HG03575 (cell line): ENCODE measurements around the gene OTUD3.
"Not testable (repeated sequence)": the region's sequence is repeated elsewhere in the genome, so short reads cannot be mapped to it uniquely, and the experiment has no call there.

Experiments used
- ATAC-seq: cut with Tn5 transposase; IDR thresholded peaks from one replicate; pipeline ENCODE4 v1.9.1; 2021; ENCODE audit not compliant: unreplicated experiment, insufficient number of reproducible peaks, low FRiP score; ENCODE audit errors: extremely low read depth

The OTUD3 gene, protein sequence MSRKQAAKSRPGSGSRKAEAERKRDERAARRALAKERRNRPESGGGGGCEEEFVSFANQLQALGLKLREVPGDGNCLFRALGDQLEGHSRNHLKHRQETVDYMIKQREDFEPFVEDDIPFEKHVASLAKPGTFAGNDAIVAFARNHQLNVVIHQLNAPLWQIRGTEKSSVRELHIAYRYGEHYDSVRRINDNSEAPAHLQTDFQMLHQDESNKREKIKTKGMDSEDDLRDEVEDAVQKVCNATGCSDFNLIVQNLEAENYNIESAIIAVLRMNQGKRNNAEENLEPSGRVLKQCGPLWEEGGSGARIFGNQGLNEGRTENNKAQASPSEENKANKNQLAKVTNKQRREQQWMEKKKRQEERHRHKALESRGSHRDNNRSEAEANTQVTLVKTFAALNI

DNA sequence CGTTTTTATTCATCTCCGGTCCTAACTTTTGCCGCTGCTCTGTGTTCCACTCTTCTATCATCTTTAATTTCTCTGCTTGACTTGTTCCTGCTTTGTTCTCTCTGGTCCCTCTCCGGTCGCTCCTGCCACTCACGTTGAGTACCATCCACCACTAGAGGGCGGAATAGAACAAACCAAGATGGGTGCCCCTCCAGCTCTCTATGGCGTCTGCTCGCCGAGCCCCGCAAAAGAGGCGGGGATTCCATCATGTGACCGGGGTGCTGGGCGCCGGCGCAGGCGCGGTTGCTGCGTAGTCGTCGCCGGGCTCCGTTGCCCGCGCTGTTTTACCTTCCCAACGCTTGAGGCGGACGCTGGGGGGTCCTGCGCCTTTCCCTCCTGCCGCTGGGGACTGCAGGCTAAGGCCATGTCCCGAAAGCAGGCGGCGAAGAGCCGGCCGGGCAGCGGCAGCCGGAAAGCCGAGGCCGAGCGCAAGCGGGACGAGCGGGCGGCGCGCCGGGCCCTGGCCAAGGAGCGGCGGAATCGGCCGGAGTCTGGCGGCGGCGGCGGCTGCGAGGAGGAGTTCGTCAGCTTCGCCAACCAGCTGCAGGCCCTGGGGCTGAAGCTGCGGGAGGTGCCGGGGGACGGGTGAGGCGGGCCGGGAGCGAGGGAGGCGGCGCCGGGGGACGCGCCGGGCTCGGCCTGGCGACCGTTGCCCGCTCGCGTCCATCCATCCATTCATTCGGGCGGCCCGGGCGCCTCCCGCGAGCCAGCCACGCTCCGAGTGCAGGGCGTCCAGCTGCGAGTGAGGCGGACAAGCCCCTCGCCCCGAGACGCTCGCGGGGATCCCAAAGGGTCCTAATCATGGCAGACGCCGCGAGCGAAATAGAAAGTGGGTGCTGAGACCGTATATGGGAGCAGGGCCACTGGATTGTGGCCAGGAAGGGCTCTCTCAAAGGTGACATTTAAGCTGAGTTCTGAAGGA, at the start of gene OTUD3:
OTUD3 (plus strand) TSS at position 285 of the 961 bp plus-strand sequence; CDS start at position 404, 119 bp downstream.
- peak; percentile 60 for ATAC-seq

DNA sequence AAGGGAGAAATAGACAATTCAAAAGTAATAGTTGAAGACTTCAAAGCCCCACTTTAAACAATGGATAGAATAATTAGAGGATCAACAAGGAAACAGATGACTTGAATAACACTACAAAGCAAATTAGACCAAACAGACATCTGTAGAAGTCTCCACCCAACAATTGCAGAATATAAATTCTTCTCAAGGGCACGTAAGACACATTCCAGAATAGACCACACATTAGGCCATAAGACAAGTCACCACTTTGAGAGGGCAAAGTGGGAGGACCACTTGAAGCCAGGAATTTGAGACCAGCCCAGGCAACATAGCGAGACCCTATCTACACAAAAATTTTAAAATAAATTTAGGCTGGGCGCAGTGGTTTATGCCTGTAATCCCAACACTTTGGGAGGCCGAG, 46.6 kb upstream of the OTUD3 start:
- ATAC-seq, result no peak

DNA sequence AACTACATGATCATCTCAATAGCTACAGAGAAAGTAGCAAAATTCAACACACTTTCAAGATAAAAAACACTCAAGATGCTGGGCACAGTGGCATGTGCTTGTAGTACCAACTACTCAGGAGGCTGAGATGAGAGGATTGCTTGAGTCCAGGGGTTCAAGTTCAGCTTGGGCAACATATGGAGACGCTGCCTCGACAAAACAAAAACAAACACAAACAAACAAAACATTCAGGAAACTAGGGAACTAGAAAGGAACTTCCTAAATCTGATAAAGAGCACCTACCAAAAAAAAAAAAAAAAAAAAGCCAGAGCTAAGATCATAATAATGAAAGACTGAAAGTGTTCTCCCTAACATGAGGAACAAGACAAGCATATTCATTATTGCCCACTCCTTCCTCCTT, 44.3 kb upstream of the OTUD3 start:
- ATAC-seq, result no peak

DNA sequence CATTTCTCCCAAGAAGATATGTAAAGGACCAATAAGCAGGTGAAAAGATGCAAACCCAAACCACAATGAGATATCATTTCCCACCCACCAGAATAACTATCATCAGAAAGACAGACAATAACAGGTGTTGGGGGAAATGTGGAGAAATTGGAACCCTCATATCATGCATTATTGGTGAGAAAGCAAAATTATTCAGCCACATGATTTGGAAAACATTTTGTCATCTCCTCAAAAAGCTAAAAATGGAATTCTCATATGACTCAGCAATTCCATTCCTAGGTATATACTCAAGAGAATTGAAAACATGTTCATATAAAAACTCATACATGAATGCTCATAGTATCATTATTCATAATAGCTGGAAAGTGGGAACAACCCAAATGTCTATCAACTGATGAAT, 42.0 kb upstream of the OTUD3 start:
- no peak for ATAC-seq

DNA sequence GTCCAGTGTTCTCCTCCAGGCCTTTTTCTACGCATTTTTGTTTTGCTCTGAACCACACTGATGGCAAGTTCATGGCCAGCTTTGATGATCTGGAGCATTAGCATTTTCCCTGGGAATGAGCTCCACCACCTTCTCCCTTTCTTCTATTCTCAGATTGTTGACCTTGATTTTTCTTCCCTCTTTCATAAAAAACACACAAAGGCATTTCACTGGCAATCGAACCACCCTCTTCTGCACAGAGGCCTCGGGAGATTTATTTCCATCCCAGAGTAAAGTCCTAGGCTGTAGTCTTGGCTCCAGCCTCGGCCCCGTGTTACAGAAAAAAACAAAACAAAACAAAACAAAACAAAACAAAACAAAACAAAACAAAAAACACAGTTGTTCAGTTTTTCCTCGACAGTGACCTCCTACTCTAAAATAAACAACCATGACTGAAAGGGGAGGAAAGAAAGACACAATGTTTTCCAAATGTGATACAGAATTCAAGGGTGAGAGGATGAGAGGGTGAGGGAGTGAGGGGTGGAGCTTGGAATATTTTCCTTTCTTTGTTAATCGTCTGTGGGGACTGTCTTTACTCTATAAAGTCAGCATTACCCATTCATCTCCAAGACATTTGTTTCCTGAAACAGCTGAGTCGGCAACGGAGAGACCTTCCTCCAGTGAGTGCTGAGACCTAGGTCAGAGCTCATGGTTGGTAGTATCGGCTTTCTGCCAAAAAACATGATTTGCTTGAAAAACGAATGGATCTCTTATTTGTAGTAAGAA, 37.3 kb upstream of the OTUD3 start:
- ATAC-seq, result no peak

DNA sequence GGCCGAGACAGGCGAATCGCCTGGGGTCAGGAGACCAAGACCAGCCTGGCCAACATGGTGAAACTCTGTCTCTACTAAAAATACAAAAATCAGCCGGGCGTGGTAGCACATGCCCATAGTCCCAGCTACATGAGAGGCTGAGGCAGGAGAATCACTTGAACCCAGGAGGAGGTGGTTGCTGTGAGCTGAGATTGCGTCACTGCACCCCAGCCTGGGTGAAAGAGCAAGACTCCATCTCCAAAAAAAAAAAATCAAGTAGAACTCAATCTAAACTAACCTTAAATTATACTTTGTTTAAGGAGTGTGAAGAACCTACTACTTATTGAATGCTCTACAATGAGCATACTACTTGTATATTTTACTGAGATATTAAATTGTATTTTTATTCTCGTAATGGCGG, 36.6 kb upstream of the OTUD3 start:
- no peak for ATAC-seq

DNA sequence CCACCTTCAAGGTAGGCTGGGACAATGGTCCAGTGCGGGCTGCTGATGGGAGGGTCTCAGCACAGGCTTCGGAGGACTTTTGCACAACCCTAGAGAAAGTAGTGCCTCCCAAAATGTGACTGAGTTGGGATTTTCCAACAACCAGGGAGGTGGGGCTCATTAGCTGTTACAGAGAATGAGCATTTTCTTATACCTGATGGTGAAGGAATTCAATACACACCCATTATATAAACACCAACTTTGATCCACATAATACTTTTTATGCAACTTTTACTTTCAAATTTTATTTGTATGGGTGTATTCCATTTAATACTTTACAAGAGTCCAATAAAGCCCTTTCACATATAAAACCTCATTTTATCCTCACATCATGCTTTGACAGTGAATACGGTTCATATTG, 35.9 kb upstream of the OTUD3 start:
- no peak for ATAC-seq

DNA sequence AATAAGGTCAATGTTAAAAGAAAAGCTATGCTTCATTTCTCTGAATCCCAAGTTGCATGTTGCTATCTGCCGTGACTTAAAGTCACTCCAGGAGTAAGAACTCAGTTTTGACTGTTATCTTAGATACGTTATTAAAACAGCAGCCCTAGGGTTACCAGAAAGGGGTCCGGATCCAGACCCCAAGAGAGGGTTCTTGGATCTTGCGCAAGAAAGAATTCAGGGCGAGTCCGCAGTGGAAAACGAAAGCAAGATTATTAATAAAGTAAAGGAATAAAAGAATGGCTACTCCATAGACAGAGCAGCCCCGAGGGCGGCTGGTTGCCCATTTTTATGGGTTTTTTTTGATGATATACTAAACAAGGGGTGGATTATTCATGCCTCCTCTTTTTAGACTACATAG, 34.9 kb upstream of the OTUD3 start:
- ATAC-seq, result not testable (repeated sequence)

DNA sequence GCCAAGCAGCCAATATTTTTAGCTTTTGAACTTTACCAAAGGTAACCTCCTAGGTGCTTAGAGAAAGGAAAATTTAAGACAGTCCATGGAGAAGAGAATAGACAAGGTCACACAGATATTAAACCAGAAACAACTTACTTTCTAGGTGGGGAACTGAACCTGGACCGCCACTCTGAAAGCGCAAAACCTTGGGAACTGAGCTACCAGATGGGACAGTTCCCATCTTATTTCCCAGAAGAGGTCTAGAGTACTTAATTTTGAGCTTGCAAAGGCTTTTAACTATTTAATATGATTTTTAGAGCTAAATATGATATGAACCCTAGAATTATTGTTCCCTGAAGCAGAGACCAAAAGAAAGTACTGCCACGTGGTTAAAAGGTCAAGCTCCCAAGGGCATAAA, 32.9 kb upstream of the OTUD3 start:
- not testable (repeated sequence) for ATAC-seq

DNA sequence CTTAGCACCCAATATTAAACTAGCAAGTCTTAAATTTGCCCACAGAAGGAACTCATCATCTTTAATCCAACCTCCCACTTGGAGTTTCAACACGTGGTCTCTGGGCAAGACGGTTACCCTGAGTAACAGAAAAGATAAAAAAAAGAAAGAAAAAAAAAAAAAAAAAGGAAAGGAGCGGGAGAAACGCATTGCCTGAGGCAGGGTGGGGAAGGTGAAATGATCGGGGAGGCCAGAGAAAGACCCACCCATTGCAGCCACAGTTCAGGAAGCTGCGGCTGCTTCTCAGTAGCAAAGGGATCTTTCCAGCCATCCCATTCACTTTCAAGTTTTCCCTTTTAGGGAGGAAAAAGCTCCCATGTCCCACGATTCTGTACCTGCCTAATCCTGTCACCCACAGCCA, 32.0 kb upstream of the OTUD3 start:
- ATAC-seq, result no peak

DNA sequence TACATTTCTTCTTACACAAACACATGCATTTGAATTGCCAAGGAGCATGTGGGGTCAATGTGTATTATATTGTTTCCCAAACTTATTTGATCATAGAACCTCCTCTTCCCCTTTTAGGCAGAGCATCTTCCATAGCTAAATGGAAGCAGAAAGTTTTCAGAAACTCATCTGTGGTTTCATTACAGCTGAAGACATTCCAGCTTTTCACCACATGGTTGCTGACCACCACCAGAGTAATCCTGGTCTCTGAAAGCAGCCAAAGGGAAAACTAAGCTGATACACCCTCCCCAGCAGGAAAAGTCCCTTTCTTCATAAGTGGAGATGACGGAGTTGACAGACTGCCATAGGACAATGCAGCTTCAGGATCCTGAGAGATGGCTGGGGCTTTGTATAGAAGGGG, 30.2 kb upstream of the OTUD3 start:
- no peak for ATAC-seq

DNA sequence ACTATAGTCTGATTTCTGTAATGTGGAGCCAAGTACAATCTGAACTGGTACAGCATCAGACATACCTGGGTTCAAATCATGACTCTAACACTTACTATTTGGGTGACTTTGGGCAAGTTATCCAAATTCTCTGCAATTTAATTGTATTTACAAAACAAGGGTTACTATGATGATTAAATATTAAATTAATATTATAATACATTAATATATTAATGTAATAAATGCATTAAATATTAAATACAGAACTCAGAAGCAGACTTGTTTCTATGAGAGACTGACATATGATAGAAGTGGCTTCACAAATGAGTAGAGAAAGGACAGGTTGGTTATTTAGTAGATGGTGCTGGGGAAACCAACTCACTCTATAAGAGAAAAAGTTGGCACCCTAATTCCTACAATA, 27.3 kb upstream of the OTUD3 start:
- ATAC-seq, result no peak

DNA sequence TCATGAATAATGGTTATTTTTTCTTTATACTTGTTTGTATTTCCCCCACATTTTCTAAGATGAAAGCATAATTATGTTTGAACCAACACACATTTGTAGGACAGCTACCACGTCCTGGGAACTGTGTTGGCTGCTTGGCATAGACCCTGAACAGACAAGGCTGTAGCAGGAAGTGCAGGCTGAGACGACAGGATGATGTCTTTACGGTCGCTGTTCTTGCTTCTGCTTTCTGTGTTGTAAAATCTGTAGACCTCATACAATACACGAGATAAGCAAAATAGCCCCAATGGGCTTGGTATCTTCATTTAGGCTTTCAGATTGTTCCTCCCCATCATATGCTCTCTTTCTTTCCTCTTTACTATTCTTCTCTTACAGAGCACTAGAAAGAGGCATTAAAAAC, 23.3 kb upstream of the OTUD3 start:
- no peak for ATAC-seq

DNA sequence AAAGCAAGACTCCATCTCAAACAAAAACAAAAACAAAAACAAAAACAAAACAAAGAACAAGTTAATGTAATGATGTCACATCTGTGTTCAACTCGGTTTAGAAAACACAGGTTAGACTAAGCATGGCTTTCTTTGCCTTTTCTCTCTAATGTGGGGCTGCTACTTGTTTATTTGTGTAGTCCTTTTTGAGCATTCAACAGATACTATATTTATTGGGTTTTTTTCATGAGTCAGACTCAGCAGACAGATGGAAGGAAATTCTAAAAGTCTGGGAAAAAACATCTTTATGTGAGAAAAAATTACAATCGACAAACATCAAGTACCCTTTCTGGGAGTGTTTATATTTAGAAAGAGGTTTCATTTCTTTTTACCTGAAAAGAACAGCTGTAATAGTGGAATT, 22.3 kb upstream of the OTUD3 start:
- no peak for ATAC-seq

DNA sequence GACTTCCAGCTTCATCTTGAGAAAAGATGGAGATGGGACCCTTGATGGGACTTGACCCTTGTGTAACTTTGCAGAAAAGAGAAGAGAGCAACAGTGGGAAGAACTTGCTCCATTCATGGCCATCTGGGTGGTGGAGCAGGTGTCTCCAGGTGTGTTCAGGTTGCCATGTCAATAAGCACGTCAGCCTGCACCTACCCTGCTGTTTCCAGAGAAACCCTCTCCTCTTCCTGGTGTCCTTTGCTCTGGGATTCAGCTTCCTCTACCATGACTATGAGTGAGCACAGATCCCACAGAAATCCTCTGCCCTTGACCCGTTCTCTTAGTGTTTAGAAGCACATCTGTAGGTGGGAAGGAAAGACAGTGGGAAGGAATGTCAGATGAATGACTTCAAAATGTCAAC, 21.8 kb upstream of the OTUD3 start:
- no peak for ATAC-seq

DNA sequence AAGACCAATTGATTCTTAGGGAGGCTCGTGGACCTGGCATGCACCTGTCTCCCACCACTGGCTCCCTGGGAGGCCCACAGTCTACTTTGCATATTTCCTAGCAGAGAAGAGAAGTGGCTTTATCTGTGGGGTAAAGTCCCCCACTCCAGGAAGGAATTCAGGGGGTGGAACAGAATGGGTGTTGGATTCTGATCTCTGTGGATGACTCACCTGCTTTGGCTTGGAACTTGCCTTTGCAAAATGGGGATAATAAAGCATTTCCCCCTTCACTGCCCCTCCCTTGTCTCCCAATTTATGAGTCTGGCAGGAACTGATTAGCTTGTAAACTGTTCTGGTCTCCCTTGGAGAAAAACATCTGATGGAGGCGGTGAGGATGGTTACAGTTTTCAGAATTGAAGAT, 21.2 kb upstream of the OTUD3 start:
- ATAC-seq, result no peak

DNA sequence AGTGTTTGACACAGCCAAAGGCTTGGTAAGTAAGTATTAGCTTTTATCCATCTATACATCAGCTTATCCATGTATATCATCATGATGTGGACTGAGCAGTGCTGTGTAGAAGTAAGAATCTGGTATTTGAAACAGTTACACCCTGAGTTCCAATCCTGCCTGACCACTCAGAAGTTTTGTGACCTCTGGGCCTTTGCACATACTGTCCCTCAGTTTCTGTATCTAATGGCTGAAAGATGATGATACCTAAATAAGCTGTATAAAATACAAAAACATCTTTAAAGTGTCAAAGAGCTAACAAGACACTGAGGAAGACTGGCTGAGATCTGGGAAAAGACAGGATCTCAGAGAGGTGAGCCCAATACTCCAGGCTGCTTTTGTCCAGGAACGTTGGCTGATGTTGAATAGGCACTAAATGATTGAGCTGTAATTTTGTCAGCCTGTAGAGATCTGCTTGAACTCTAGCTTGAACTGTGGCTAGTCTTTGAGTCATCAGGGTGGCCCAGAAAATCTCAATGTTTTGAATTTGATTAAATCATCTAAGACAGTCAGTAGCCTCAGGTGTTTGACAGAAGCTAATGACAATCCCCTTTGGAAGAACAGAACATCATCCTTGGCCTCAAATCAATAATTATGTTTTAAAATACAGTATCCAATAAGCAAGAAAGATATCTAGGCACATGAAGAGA, 20.2 kb upstream of the OTUD3 start:
- ATAC-seq, result no peak

DNA sequence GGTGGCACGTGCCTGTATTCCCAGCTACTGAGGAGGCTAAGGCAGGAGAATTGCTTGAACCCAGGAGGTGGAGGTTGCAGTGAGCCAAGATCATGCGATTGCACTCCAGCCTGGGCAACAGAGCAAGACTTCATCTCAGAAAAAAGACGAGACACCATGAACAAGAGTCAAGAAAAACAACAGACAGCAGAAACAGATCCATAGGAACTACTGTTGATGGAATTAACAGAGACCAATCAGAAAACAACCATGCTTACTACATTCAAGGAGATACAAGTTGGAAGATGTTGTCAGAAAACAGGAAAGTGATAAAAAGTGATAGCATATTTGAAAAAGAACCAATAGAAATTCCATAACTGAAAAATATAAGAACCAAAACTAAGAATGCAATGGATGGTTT, 19.3 kb upstream of the OTUD3 start:
- no peak for ATAC-seq
